Measurements from ENCODE around the gene HLA-DQB2.
"Not testable (repeated sequence)": the region's sequence is repeated elsewhere in the genome, so short reads cannot be mapped to it uniquely, and the experiment has no call there.

HLA-DQB2 gene

DNA sequence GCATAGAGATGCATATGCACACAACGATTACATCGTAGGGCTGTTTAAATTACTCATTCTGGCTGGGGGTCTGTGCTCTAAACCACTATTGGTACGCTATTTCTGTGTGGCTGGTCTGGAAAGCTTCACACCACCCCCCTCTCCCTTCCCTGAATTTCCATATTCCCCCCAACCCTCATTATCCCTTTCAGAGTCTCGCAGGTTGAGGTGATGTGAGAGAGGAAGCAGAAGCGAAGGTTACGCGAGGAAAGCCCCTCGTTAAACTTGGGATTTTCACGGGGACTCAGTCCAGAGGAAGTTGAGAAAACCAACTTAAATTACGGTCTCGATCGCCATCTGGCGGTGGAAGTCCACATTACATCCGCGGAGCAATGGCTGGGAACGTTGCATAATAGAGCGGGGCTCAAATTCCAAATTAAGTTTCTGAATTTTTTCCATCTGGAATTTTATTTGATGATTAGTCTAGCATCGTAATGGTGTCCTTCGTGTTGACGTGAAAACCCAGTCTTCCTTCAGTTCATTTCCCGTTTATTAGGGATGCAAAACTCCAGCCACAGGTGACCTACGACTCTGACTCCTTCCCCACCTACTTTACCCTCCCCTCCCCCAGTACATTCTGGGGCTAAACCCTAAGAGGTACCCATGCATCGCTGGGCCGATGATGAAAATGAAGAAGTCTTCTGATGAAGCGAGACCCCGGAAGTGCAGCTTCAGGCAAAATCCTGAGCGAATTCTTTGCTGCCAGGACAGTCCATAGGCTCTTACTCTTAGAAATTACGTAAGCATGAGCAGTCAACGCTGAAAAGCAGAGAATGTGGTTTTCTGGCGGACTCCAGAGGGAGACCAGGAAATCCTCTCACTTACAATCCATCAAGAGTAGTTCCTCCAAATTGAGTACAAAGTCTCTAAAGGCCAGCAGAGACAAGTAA, 33.8 kb upstream of the HLA-DQB2 start:
- TF ChIP-seq, protein P1, sequence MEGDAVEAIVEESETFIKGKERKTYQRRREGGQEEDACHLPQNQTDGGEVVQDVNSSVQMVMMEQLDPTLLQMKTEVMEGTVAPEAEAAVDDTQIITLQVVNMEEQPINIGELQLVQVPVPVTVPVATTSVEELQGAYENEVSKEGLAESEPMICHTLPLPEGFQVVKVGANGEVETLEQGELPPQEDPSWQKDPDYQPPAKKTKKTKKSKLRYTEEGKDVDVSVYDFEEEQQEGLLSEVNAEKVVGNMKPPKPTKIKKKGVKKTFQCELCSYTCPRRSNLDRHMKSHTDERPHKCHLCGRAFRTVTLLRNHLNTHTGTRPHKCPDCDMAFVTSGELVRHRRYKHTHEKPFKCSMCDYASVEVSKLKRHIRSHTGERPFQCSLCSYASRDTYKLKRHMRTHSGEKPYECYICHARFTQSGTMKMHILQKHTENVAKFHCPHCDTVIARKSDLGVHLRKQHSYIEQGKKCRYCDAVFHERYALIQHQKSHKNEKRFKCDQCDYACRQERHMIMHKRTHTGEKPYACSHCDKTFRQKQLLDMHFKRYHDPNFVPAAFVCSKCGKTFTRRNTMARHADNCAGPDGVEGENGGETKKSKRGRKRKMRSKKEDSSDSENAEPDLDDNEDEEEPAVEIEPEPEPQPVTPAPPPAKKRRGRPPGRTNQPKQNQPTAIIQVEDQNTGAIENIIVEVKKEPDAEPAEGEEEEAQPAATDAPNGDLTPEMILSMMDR (IDR thresholded peaks at IDR 0.05; ENCODE audit: low read depth, low read length, missing control alignments), result peak; percentile 75
- H3K4me3 ChIP-seq (ENCODE audit: low read depth, low read length), result peak overlapping the region; percentile 8
- in situ Hi-C loops (cut with HindIII; ENCODE audit: low sequenced_read_pairs), result no loop called here
- DNase-seq (ENCODE audit: low read depth), result peak; percentile 45

DNA sequence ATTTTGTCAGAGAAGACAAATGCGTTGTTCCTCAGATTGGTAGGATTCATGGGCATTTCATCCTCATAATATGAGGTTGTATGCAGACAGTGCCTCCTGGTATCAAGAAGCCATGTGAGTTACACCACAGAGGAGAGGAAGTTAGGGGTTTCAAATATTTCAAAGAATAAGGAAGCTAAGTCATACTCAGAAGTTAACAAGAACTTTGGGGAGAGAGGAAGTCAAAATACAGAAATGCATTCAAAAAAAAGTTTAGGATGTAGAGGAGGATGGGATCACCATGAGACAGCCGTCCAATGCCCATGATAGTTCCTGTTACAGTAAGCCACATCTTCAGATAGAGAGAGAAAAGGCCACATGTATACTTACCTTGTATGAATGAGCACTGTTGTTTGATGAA, 31.2 kb upstream of the HLA-DQB2 start:
- in situ Hi-C loops (cut with HindIII; ENCODE audit: low sequenced_read_pairs), result no loop called here
- no peak for DNase-seq (ENCODE audit: low read depth)

DNA sequence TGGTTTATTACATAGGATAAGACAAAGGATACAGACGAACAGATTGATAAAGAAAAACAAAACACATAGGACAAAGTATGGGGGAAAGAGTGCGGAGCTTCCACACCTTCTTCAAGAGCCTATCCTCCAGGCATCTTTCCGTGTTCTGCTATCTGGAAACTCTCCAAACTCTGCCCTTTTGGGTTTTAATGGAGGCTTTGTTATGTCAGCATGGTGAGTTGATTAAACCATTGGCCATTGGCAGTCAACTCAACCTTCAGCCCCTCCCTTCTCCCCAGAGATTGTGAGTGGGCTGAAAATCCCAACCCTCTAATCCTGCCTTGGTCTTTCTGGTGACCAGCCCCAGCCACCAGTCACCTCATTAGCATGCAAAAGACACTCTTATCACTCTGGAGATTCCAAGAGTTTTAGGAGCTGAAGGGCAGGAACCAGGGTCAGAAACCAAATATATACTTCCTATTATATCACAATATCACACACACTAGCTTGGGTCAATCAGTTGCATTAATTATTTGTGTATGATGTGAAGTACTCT, 29.6 kb upstream of the HLA-DQB2 start:
- in situ Hi-C loops (cut with HindIII; ENCODE audit: low sequenced_read_pairs), result no loop called here
- TF ChIP-seq, protein P1 (IDR thresholded peaks at IDR 0.05; ENCODE audit: low read depth, low read length, missing control alignments), result no peak
- DNase-seq (ENCODE audit: low read depth), result no peak
- no peak overlapping the region for H3K4me3 ChIP-seq (ENCODE audit: low read depth, low read length)

More for the DNA sequence above, 31.2 kb upstream of the HLA-DQB2 start:
- TF ChIP-seq, protein P1 (IDR thresholded peaks at IDR 0.05; ENCODE audit: low read depth, low read length, missing control alignments), result no peak
- H3K4me3 ChIP-seq (ENCODE audit: low read depth, low read length), result no peak overlapping the region

DNA sequence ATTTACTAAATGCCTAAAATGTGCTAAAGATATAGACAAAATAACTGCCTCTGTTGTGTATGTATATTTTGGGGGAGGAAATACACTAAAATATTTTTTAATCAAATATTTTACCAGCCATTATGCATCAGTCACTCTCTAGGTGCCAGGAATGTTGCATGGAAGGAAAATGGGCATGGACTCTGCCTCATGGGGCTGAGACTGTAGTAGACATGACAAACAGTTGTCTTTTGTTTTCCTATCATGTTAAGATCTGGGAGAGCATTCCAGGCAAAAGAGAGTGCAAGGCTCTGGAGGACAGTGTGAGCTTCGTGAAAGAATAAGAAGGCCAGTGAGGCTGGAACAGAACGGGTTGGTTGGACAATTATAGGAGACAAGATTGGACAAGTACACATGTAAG, 27.0 kb upstream of the HLA-DQB2 start:
- H3K4me3 ChIP-seq (ENCODE audit: low read depth, low read length), result no peak overlapping the region
- TF ChIP-seq, protein P1 (IDR thresholded peaks at IDR 0.05; ENCODE audit: low read depth, low read length, missing control alignments), result no peak
- no peak for DNase-seq (ENCODE audit: low read depth)
- in situ Hi-C loops (cut with HindIII; ENCODE audit: low sequenced_read_pairs), result no loop called here

DNA sequence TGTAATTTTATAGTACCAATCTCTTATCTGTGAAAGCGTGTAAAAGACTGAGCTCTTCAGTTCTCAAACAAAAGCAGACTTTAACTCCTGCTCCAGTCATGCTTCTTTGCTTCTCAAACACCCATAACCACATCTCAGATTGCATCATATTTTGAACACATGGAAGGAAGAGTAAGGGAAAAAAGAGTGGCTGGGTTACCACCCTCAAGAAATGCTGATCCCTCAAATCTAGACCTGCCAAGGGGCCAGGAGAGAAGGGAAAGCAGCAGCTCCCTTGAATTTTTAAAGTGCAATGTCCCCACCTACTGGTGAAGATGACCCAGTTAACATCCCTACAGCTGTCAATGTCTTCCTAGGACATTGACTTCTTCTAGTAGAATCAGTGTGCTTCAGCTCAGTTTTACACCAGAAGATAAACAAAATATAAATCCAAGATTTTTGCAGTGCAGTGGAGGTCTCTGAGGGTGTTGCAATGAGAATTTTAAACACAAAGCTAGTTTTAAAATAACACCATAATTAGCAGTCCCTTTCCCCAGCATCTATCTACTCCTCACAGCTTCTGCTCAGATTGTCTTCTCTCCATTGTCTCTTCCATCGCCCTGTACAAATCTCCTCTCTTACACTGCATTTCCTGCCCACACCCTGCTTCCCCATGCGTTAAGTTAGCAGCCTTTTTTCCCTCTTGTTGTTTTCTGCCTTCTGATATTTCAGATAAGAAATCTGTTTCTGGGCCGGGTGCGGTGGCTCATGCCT, 22.6 kb upstream of the HLA-DQB2 start:
- in situ Hi-C loops (cut with HindIII; ENCODE audit: low sequenced_read_pairs), result no loop called here
- TF ChIP-seq, protein P1 (IDR thresholded peaks at IDR 0.05; ENCODE audit: low read depth, low read length, missing control alignments), result peak; percentile 62
- H3K4me3 ChIP-seq (ENCODE audit: low read depth, low read length), result no peak overlapping the region
- DNase-seq (ENCODE audit: low read depth), result peak; percentile 13

DNA sequence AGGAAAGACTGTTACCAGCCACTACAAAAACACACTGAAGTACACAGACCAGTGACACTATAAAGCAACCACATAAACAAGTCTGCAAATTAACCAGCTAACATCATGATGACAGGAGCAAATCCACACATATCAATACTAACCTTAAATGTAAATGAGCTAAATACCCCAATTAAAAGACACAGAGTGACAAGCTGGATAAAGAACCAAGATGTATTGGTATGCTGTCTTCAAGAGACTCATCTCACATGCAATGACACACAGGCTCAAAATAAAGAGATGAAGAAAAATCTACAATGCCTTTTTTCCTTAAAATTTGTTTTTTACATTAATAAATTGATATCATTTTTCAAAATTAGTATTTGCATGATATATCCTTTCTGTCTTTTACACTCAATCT, 19.6 kb upstream of the HLA-DQB2 start:
- in situ Hi-C loops (cut with HindIII; ENCODE audit: low sequenced_read_pairs); DNase-seq (ENCODE audit: low read depth); H3K4me3 ChIP-seq (ENCODE audit: low read depth, low read length): not testable (repeated sequence)
